ENCODE measurements around the gene HSF2BP. TPM values are rescaled to one million over a fixed set of nuclear protein-coding genes. Genes with fewer than 3 reads are reported as not detected.

HSF2BP gene
- total and polyA plus RNA-seq, 2 donors (not counting 1 experiment from before 2014, with no cell fraction given) = 0.49 TPM

DNA sequence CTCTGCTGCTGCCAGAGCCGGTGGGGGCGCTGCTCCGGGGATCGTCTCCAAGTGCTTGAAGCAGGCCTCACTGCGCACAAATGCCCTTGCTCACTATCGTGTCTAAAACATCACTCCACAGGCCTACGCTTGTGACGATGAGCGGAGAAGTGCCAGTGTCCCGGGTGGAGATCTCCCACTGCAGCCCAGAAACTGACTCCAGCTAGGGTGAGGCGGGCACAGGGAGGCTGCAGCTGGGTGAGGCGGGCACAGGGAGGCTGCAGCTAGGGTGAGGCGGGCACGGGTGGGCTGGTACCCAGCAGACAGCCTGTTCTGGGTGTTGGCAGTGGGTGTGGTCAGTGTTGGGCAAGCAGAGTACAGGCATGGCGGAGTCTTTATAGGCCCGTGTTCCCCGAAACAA, 36.9 kb upstream of the HSF2BP start:
- H3K4me3 Mint-ChIP-seq = no peak overlapping the region
- ChIA-PET POLR2A (no interaction called here), CTCF (no interaction called here)
- Histone ChIP-seq H3K4me1 (ENCODE audit: control insufficient read depth in 2 of 2, insufficient read depth in 2 of 2, low read length in 2 of 2) (no peaks in the 10 kb centered on the region), H3K4me2 (replicated peaks; ENCODE audit: low read depth, low read length, poor library complexity, severe bottlenecking) (no peak overlapping the region), H3K9me3 (ENCODE audit: control extremely low read depth in 1 of 3, control insufficient read depth in 2 of 3, insufficient read depth in 1 of 3, low read length in 2 of 3) (no peaks in the 10 kb centered on the region), H3K4me3 (ENCODE audit: control extremely low read depth in 1 of 5, extremely low read depth in 1 of 5, insufficient read depth in 1 of 5, low read depth in 2 of 5, low read length in 4 of 5) (no peak overlapping the region), H3K9ac (ENCODE audit: low read length) (no peak overlapping the region), H3K27ac (ENCODE audit: low read length in 2 of 2) (no peak overlapping the region), H2AFZ (ENCODE audit: insufficient read depth, low read depth, low read length, poor library complexity, severe bottlenecking) (no peak overlapping the region), H4K20me1 (ENCODE audit: control insufficient read depth, insufficient read depth, low read length, poor library complexity, severe bottlenecking) (no peaks in the 10 kb centered on the region), H3K27me3 (replicated peaks in 1 of 4; ENCODE audit: control extremely low read depth in 1 of 4, control insufficient read depth in 3 of 4, insufficient read depth in 4 of 4, low read length in 3 of 4) (no peaks in the 10 kb centered on the region), H3K36me3 (replicated peaks in 1 of 2; ENCODE audit: control extremely low read depth in 1 of 2, control insufficient read depth in 1 of 2, extremely low read depth in 1 of 2, insufficient read depth in 2 of 2, low read length in 1 of 2) (peaks cover 7 to 39% of the 10 kb centered on the region in 2 experiments), H3K79me2 (ENCODE audit: control insufficient read depth, insufficient read depth, low read length) (no peaks in the 10 kb centered on the region)
- H3K4me1 Mint-ChIP-seq = no peaks in the 10 kb centered on the region
- no peak for DNase-seq
- H3K27me3 Mint-ChIP-seq = no peaks in the 10 kb centered on the region
- no peak overlapping the region for H3K27ac Mint-ChIP-seq
- intact Hi-C loops (cut with micrococcal nuclease) = no loop called here
- no peaks in the 10 kb centered on the region for H3K9me3 Mint-ChIP-seq (ENCODE audit: insufficient read depth)
- no peak for ATAC-seq (ENCODE audit: low read depth)
- 98% methylated on average over 12 of the region's 17 CpGs for WGBS (ENCODE audit: insufficient coverage)
- TF ChIP-seq, protein P1, sequence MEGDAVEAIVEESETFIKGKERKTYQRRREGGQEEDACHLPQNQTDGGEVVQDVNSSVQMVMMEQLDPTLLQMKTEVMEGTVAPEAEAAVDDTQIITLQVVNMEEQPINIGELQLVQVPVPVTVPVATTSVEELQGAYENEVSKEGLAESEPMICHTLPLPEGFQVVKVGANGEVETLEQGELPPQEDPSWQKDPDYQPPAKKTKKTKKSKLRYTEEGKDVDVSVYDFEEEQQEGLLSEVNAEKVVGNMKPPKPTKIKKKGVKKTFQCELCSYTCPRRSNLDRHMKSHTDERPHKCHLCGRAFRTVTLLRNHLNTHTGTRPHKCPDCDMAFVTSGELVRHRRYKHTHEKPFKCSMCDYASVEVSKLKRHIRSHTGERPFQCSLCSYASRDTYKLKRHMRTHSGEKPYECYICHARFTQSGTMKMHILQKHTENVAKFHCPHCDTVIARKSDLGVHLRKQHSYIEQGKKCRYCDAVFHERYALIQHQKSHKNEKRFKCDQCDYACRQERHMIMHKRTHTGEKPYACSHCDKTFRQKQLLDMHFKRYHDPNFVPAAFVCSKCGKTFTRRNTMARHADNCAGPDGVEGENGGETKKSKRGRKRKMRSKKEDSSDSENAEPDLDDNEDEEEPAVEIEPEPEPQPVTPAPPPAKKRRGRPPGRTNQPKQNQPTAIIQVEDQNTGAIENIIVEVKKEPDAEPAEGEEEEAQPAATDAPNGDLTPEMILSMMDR (IDR thresholded peaks at IDR 0.05) = no peak
- TF ChIP-seq EZH2 (IDR thresholded peaks at IDR 0.05; ENCODE audit: borderline replicate concordance, insufficient read depth, low read depth, low read length, poor library complexity, severe bottlenecking) = no peak

DNA sequence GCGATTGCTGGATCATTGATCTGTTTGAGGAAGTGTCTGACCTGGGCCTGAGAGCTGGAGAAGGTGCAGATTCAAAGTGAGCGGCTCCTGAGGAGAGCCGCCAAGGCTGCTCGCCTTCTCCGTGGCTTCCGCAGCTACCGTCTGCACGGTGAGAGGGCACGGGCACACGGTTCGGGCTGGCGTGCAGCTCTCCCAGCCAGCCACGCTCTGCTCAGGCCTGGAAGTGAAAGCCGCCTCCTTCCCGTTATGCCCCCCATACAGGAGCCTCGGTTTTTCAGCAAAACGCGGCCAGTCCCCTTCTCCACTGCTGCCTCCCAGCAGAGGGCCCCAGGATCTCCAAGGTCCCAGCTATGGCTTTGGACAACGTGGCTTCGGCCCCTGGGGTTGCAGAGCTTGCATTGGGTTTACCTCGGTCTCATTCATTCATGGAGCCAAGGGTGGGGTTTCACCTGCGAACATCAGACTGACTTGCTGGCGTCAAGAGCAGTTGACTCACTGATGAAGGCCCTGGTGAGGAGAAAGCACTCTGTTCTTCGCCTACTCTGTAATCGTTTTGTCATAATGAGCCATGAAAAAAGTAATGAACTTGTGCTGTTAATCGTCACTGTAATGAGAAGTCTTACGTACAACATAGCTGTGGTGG, 35.3 kb upstream of the HSF2BP start:
- intact Hi-C loops (cut with micrococcal nuclease) = no loop called here
- no peaks in the 10 kb centered on the region for H3K27me3 ChIP-seq (replicated peaks in 1 of 4; ENCODE audit: control extremely low read depth in 1 of 4, control insufficient read depth in 3 of 4, insufficient read depth in 4 of 4, low read length in 3 of 4)
- H4K20me1 ChIP-seq (ENCODE audit: control insufficient read depth, insufficient read depth, low read length, poor library complexity, severe bottlenecking) = no peaks in the 10 kb centered on the region
- ATAC-seq (ENCODE audit: low read depth) = no peak
- no peaks in the 10 kb centered on the region for H3K9me3 ChIP-seq (ENCODE audit: control extremely low read depth in 1 of 3, control insufficient read depth in 2 of 3, insufficient read depth in 1 of 3, low read length in 2 of 3)
- POLR2A ChIA-PET = no interaction called here
- H3K27ac ChIP-seq (ENCODE audit: low read length in 2 of 2) = no peak overlapping the region
- WGBS (ENCODE audit: insufficient coverage) = 96% methylated on average over 23 of the region's 27 CpGs
- Mint-ChIP-seq H3K4me1 (no peaks in the 10 kb centered on the region), H3K9me3 (ENCODE audit: insufficient read depth) (no peaks in the 10 kb centered on the region), H3K4me3 (no peak overlapping the region), H3K27me3 (no peaks in the 10 kb centered on the region), H3K27ac (no peak overlapping the region)
- H3K9ac ChIP-seq (ENCODE audit: low read length) = no peak overlapping the region
- no peak overlapping the region for H2AFZ ChIP-seq (ENCODE audit: insufficient read depth, low read depth, low read length, poor library complexity, severe bottlenecking)
- peaks cover 10 to 56% of the 10 kb centered on the region in 2 experiments for H3K36me3 ChIP-seq (replicated peaks in 1 of 2; ENCODE audit: control extremely low read depth in 1 of 2, control insufficient read depth in 1 of 2, extremely low read depth in 1 of 2, insufficient read depth in 2 of 2, low read length in 1 of 2)
- no peaks in the 10 kb centered on the region for H3K4me1 ChIP-seq (ENCODE audit: control insufficient read depth in 2 of 2, insufficient read depth in 2 of 2, low read length in 2 of 2)
- DNase-seq = no peak
- no peak overlapping the region for H3K4me3 ChIP-seq (ENCODE audit: control extremely low read depth in 1 of 5, extremely low read depth in 1 of 5, insufficient read depth in 1 of 5, low read depth in 2 of 5, low read length in 4 of 5)
- H3K79me2 ChIP-seq (ENCODE audit: control insufficient read depth, insufficient read depth, low read length) = no peaks in the 10 kb centered on the region
- CTCF ChIA-PET = no interaction called here
- no peak overlapping the region for H3K4me2 ChIP-seq (replicated peaks; ENCODE audit: low read depth, low read length, poor library complexity, severe bottlenecking)
- TF ChIP-seq, protein P1 (IDR thresholded peaks at IDR 0.05) = no peak
- TF ChIP-seq EZH2 (IDR thresholded peaks at IDR 0.05; ENCODE audit: borderline replicate concordance, insufficient read depth, low read depth, low read length, poor library complexity, severe bottlenecking) = no peak
